Stomach (tissue), 9 donors: ENCODE results near the gene SOS1. TPM values are rescaled to one million over a fixed set of nuclear protein-coding genes. Genes with fewer than 3 reads are reported as not detected.

Source experiments
- DNase-seq, 2 donors: peaks; one replicate each; pipeline versions ENCODE4 v3.0.0 to v3.0.0-alpha.2; 2013 to 2019
- H3K27ac ChIP-seq, 5 donors: fragments of 200-600 bp in 4 of 5; sonication (generic) in 4 of 5; one replicate each; pipeline ENCODE4 v1.5.1; 2013 to 2019; ENCODE audit warnings: mild to moderate bottlenecking in 1 of 5, moderate library complexity in 1 of 5
- H3K27me3 ChIP-seq, 3 donors: fragments of 200-600 bp; sonication (generic); one replicate each; pipeline ENCODE4 v1.5.1; 2017 to 2019; ENCODE audit warnings: mixed run types in 1 of 3
- H3K36me3 ChIP-seq, 4 donors: fragments of 200-600 bp; sonication (generic); 1 replicate in 3 of 4; 2 replicates in 1 of 4; pipeline ENCODE4 v1.5.1; 2016 to 2019
- H3K4me1 ChIP-seq, 4 donors: fragments of 200-600 bp; sonication (generic); one replicate each; pipeline ENCODE4 v1.5.1; 2016 to 2019
- H3K4me3 ChIP-seq, 4 donors: fragments of 200-600 bp; sonication (generic) in 3 of 4; one replicate each; pipeline ENCODE4 v1.5.1; 2016 to 2019; ENCODE audit warnings: mild to moderate bottlenecking in 1 of 4
- H3K9me3 ChIP-seq, 4 donors: fragments of 200-600 bp; sonication (generic); one replicate each; pipeline ENCODE4 v1.5.1; 2016 to 2019
- EP300 ChIP-seq: sonication (generic); formaldehyde crosslinking; IDR thresholded peaks from one replicate; pipeline ENCODE4 v1.6.1; 2017; ENCODE audit warnings: antibody characterized with exemption
- POLR2A ChIP-seq, 4 donors: fragments of 450-650 bp; IDR thresholded peaks; one replicate each; pipeline ENCODE4 v1.6.1; 2016; ENCODE audit warnings: antibody characterized with exemption in 4 of 4, control low read depth in 2 of 4, mild to moderate bottlenecking in 1 of 4, moderate library complexity in 1 of 4
- POLR2AphosphoS5 ChIP-seq, 3 donors: sonication (generic); formaldehyde crosslinking; IDR thresholded peaks; one replicate each; pipeline ENCODE4 v1.6.1; 2016; ENCODE audit warnings: antibody characterized with exemption in 3 of 3
- WGBS, 5 donors: extraction: QIAGEN DNeasy Blood & Tissue Kit in 3 of 5; methylation state at CpG; one replicate each; pipeline versions ENCODE4 v1.1.5 to v1.1.7; 2013 to 2018; 5-methylcytosine and 5-hydroxymethylcytosine counted together
- intact Hi-C: fragments of 100-400 bp; cut with DNase I; formaldehyde crosslinking; loops from one replicate; pipeline ENCODE4 v1.15.1; 2023; ENCODE audit warnings: low total_unique reads
- polyA plus RNA-seq, 3 donors: library from polyadenylated mRNA; stranded (reverse); fragments of 200-250 nt; gene quantifications; one replicate each; pipeline ENCODE4 v1.2.3, GENCODE V29; 2013
- total RNA-seq, 5 donors: library from RNA; depleted of rRNA; stranded (reverse); fragments of >200 nt; gene quantifications; one replicate each; pipeline versions ENCODE4 v1.1.0 to v1.2.3, GENCODE V29; 2014 to 2016
- TF ChIP-seq, protein P1 (sequence below), 7 experiments: fragments of 450-650 bp in 4 of 7; fragments of 200-600 bp in 3 of 7; sonication (generic) in 3 of 7; IDR thresholded peaks; one replicate each; pipeline ENCODE4 v1.5.1; 2016 to 2019; ENCODE audit warnings: antibody characterized with exemption in 7 of 7, control low read depth in 2 of 7, mild to moderate bottlenecking in 1 of 7
- donor health status: healthy with polysubstance abuse.
- donor health status: Bipolar disorder and iron deficiency.
- donor health status: healthy.

Gene SOS1
- total and polyA plus RNA-seq, 8 donors, result 4.5 to 46.4 (median 19.2) TPM

- Histone ChIP-seq H3K4me1 (peaks cover 12 to 53% (median 26%) of the 10 kb centered on the region in 4 donors), H3K9me3 (no peaks in the 10 kb centered on the region), H3K4me3 (no peak overlapping the region), H3K27ac (no peak overlapping the region), H3K36me3 (no peaks in the 10 kb centered on the region), H3K27me3 (no peaks in the 10 kb centered on the region)
- no peak for DNase-seq
- intact Hi-C loops, result no loop called here
- WGBS, 5 donors, result 85 to 94% (median 87%) methylated on average over 4 of the region's 4 CpGs
- TF ChIP-seq, protein P1, sequence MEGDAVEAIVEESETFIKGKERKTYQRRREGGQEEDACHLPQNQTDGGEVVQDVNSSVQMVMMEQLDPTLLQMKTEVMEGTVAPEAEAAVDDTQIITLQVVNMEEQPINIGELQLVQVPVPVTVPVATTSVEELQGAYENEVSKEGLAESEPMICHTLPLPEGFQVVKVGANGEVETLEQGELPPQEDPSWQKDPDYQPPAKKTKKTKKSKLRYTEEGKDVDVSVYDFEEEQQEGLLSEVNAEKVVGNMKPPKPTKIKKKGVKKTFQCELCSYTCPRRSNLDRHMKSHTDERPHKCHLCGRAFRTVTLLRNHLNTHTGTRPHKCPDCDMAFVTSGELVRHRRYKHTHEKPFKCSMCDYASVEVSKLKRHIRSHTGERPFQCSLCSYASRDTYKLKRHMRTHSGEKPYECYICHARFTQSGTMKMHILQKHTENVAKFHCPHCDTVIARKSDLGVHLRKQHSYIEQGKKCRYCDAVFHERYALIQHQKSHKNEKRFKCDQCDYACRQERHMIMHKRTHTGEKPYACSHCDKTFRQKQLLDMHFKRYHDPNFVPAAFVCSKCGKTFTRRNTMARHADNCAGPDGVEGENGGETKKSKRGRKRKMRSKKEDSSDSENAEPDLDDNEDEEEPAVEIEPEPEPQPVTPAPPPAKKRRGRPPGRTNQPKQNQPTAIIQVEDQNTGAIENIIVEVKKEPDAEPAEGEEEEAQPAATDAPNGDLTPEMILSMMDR (IDR thresholded peaks at IDR 0.05), result no peak
- TF ChIP-seq EP300 (no peak), POLR2A (IDR thresholded peaks at IDR 0.05) (no peak), POLR2AphosphoS5 (IDR thresholded peaks at IDR 0.05) (no peak)
These were observed 29.3 kb downstream of the SOS1 start for GRCh38 chr2:39091543-39091942.

DNA sequence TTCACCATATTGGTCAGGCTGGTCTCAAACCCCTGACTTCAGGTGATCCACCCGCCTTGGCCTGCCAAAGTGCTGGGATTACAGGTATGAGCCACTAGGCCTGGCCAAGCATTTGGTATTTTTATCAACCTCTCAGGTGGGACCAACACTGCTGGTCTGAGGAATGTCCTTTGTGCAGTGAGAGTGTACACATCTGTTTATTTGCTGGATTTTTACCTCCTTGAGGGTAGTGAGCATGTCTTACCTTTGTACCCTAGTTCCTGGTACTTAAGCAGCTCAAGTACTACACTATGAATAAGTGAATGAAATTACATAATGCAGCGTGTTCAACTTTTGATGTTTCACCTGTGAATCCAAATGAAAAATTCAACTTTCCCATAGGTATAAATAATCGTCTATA lies 29.8 kb downstream of the SOS1 start:
- no peaks in the 10 kb centered on the region for H3K36me3 ChIP-seq

GRCh38 chr2:39080152-39080551 lies 40.7 kb downstream of the SOS1 start:
- Histone ChIP-seq H3K36me3 (no peaks in the 10 kb centered on the region), H3K4me1 (peaks cover 0 to 25% (median 15%) of the 10 kb centered on the region in 4 donors), H3K4me3 (no peak overlapping the region), H3K27ac (no peak overlapping the region), H3K9me3 (no peaks in the 10 kb centered on the region), H3K27me3 (no peaks in the 10 kb centered on the region)
- intact Hi-C loops, result no loop called here
- 97 to 100% (median 98%) methylated on average over 5 of the region's 5 CpGs for WGBS, 5 donors
- no peak for TF ChIP-seq POLR2AphosphoS5 (IDR thresholded peaks at IDR 0.05)
- no peak for TF ChIP-seq EP300
- TF ChIP-seq, protein P1 (IDR thresholded peaks at IDR 0.05), result no peak
- no peak for TF ChIP-seq POLR2A (IDR thresholded peaks at IDR 0.05)
- DNase-seq, result no peak

More for the DNA sequence above, 29.8 kb downstream of the SOS1 start:
- intact Hi-C loops, result no loop called here
- H3K27ac ChIP-seq, result no peak overlapping the region
- no peaks in the 10 kb centered on the region for H3K9me3 ChIP-seq
- H3K4me1 ChIP-seq, result peaks cover 12 to 53% (median 26%) of the 10 kb centered on the region in 4 donors
- no peak for DNase-seq
- no peak for TF ChIP-seq POLR2AphosphoS5 (IDR thresholded peaks at IDR 0.05)
- TF ChIP-seq EP300, result no peak
- TF ChIP-seq, protein P1 (IDR thresholded peaks at IDR 0.05), result no peak
- TF ChIP-seq POLR2A (IDR thresholded peaks at IDR 0.05), result no peak
- WGBS, 5 donors, result 93 to 98% (median 95%) methylated on average over 3 of the region's 3 CpGs
- H3K27me3 ChIP-seq, result no peaks in the 10 kb centered on the region
- no peak overlapping the region for H3K4me3 ChIP-seq

GRCh38 chr2:39069890-39070465 lies 50.9 kb downstream of the SOS1 start:
- H3K27ac ChIP-seq, result no peak overlapping the region
- peaks cover 0 to 23% (median 18%) of the 10 kb centered on the region in 4 donors for H3K36me3 ChIP-seq
- intact Hi-C loops, result loop anchor here (5.0 kb wide), 1 partner anchor 162 kb away; no protein-coding TSS in a partner anchor
- no peaks in the 10 kb centered on the region for H3K27me3 ChIP-seq
- TF ChIP-seq EP300 (no peak), POLR2AphosphoS5 (IDR thresholded peaks at IDR 0.05) (no peak), POLR2A (IDR thresholded peaks at IDR 0.05) (no peak)
- TF ChIP-seq, protein P1 (IDR thresholded peaks at IDR 0.05), result no peak
- DNase-seq, result no peak
- WGBS, 5 donors, result 84 to 96% (median 95%) methylated on average over 1 of the region's 1 CpG
- no peaks in the 10 kb centered on the region for H3K9me3 ChIP-seq
- H3K4me1 ChIP-seq, result peaks cover 0 to 47% (median 9%) of the 10 kb centered on the region in 4 donors
- H3K4me3 ChIP-seq, result no peak overlapping the region
